T1000 (cell line): Measurements from ENCODE around the gene ANO1.
"Not testable (repeated sequence)": the region's sequence is repeated elsewhere in the genome, so short reads cannot be mapped to it uniquely, and the experiment has no call there.

Source experiments
- DNase-seq: peaks from one replicate; lab custom pipeline; 2025; ENCODE audit warnings: mixed read lengths; lab: John Stamatoyannopoulos, UW

Gene ANO1

DNA sequence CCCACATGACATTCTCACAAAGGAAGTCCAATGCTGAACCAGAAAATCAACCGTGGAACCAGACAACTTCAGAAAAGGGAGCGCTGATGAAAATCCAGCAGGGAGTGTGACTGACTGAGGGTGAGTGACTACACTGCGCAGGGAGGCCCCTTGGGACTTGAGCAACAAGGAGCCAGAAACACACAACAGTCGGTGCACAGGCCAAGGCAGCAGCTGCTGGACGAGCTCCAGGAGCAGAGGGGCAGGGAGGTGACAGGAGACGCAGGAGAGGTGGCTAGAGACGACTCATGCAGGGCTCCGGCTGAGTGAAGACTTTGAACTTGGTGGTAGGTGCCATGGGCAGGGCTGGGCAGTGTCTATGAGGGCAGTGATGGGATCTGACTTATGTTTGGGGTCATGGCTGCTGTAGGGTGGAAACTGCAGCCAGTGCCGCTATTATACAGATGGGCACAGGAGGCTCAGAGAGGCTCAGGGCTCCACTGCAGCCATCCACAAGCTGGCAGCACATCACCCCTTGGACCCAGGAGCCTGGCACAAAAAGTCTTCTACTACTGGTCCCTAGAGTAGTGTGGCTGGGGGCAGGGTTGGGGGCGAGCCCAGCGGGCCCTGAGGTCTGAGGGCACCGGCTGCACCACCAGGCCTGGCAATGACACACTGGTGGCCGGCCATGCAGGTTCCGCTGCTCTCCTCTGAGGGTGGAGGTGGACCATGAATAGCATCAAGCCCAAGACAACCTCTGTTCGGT lies 114.7 kb downstream of the ANO1 start:
- DNase-seq, result no peak

DNA sequence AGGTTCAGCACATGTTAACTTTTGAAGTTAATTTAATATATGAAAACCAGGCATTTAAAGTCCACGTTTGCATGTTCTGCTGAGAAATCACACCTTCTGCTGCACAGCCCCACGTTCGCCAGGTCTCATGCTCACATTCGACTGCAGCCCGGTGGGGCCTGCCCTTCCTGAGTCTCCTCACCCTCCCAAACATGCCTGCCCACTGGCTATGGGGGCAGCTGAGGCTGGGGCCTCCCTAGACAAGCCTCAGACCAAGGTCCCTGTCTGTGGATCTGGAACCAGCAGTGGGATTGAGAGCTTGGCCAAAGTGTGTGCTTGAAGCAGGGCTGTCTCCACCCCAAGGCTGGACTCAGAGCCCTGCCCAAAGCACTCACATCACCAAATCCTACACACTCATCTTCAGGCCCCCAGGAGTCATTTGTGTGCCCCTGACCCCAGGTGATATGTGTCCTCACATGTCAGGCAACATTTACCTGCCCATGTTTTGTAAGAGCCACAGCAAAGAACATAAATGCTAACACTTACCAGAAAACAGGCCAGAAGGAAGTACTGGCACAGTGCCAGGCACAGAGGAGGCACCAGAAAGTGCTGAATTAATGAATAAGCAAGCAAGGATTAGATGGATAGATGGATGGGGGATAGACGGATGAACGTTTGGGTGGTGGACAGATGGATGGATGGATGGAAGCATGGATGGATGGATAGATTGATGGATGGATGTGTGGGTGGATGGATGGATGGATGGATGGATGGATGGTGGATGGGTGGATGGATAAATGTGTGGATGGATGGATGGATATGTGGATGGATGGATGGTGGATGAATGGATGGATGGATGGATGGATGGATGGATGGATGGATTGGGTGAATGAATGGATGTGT lies 115.5 kb downstream of the ANO1 start:
- no peak for DNase-seq

GRCh38 chr11:70194792-70195791 lies 117.0 kb downstream of the ANO1 start:
- DNase-seq, result no peak

- no peak for DNase-seq
Observed at GRCh38 chr11:70200212-70200844, 122.2 kb downstream of the ANO1 start.

DNA sequence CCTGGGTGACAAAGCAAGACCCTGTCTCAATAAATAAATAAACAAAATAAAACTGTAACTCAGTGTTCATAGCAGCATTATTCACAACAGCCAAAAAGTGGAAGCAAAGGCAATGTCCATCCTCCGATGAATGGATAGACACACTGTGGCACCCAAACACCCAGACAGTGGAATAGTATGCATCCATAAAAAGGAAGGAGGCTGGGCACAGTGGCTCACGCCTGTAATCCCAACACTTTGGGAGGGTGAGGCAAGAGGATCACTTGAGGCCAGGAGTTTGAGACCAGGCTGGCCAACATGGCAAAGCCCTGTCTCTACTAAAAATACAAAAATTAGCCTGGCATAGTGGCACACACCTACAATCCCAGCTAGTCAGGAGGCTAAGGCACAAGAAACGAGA lies 122.9 kb downstream of the ANO1 start:
- DNase-seq, result not testable (repeated sequence)

DNA sequence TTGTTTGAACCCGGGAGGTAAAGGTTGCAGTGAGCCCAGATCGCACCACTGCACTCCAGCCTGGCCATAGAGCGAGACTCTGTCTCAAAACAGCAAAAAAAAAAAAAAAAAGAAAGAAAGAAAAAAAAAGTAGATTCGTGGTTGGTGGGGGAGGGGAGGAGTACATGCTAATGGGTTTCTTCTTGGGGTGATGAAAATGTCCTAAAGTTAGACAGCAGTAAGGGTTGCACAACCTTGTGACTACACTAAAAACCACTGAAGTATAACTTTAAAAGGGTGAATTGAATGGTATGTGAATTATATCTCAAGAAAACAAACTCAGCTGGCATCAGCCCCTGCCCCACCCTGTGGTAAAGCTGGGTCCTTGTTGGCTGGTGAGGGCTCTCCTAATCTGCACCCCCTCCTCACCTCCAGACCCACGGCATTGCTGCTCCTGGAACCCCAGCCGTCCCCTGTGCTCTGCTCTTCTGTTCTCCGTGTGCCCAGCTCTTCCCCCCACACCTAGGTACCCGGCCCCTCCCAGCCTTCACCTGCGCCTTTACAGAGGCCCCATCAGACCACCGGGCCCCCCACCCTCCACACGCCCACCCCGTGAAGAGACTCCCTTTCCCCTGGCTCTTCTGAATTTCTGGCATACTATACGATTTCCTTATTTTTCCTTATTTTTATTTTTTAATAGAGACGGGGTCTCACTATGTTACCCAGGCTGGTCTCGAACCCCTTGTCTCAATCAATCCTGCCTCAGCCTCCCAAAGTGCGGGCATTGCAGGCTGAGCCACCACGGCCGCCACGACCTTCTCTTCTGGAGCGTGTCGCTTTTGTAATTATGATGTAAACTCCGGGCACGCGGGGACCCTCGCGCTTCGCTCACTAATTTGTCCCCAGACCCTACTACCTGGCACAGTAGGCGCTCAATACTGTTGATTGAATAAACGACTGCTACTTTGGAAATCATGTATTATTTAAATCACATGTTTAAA lies 124.1 kb downstream of the ANO1 start:
- DNase-seq, result no peak

GRCh38 chr11:70202920-70203750 lies 125.0 kb downstream of the ANO1 start, which contains the start of gene FADD:
Gene FADD (plus strand): TSS chr11:70203296. CDS start chr11:70203460, 164 bp downstream.
- peak; percentile 82 for DNase-seq

DNA sequence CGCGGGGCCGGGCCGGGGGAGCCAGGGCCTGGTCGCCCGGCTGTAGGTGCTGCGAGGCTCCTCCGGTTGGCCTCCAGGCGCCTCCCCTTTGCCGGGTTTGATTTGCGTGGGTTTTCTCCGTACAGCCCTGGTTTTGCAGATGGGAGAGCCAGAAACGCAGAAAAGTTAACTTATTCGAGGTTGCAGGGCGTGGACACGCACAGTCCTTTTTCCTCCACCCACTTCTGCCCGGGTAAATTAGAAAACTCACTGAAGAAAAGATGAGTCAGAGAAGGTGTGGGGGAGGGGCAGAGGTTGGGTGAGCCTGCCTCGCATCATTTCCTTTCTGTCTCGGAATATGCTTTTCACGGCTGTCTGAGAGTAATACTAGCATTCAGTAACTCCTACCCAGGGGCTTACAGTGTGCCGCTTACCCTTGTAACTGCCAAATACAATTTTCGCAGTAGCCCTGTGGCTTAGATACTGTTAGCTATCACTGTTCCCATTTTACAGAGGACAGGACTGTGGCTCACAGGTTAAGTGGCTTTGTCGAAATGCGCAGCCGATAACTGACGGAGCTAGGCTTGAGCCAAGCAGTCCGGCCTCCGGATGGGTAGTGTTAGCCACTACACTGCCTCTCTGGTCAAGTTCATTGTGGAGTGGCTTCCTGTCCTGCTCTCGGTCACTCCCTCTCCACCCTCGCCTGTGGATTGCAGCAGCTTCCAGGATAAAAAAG lies 125.8 kb downstream of the ANO1 start:
- DNase-seq, result peak; percentile 59

DNA sequence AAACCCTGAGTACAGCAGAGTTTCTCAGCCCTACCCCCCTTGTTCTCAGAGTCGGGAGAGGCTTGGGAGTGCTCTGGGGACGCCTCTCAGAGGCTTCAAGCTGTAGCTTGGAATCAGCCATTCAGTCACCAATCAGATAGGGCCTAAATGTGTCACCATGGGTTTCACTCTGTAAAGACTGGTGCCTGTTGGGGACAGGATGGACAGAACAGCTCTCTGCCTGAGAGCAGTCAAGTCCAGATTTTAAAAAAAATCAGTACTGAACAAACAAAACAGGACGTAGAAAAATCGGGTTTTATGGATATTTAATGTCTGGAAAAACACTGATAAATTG lies 126.3 kb downstream of the ANO1 start:
- no peak for DNase-seq

DNA sequence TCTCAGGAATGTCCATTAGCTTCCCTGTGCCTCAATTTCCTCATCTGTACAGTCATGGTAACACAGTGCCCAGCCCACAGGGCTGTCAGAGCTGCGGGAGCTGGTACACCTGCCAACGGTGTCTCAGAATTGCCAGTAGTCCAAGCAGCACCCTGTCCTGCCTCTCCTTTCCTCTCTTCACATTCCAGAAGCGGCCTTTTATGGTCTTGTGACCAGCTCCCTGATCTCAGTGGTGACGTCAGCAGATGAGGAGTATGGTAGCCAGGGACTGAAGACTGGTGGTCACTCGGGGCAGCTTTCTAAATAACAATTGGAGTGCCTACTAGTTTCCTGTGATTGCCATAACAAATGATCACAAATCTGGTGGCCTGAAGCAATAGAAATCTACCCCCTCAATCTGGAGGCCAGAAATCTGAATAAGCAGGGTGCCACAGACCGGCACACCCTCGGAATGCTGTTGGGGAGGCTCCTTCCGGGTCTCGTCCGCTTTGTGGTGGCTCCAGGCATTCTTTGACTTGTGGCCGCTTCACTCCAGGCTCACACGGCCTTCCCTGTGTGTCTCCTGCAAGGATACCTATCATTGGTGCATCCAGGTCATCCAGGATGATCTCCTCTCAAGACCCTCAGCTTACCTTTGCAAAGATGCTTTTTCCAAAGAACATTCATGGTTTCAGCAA lies 127.1 kb downstream of the ANO1 start:
- DNase-seq, result no peak

GRCh38 chr11:70205766-70206165 lies 127.6 kb downstream of the ANO1 start:
- no peak for DNase-seq

- no peak for DNase-seq
Observed at GRCh38 chr11:70206226-70206981, 128.3 kb downstream of the ANO1 start.

- no peak for DNase-seq
Observed at GRCh38 chr11:70206982-70207376, 128.9 kb downstream of the ANO1 start.

DNA sequence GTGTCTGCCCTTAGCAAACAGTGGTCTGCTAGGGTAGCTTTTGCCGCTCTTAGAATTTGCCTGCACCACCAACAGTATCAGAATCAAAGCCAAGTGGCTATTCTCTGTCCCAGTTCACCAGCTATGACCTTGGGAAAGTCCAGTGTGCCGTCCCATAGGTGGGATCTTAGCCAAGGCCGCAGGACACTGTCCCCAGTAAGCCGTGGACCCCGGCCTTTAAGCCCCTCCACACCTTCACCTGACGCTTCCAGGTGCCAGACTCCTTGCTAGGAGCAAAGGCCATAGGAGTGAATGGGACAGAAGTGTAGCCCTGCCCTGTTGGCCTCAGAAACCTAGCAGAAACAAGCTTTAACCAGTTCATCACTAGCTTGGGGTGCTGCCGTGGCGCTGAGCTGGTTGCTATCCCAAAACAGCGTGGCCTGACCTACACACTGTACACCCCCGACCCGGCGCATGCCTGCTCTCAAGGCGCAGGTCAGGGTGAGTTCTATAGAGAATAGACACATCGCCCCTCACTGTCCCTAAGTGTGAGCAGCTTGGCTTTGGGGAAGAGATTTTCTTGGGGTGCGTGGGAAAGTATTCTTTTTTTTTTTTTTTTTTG lies 129.5 kb downstream of the ANO1 start:
- no peak for DNase-seq

DNA sequence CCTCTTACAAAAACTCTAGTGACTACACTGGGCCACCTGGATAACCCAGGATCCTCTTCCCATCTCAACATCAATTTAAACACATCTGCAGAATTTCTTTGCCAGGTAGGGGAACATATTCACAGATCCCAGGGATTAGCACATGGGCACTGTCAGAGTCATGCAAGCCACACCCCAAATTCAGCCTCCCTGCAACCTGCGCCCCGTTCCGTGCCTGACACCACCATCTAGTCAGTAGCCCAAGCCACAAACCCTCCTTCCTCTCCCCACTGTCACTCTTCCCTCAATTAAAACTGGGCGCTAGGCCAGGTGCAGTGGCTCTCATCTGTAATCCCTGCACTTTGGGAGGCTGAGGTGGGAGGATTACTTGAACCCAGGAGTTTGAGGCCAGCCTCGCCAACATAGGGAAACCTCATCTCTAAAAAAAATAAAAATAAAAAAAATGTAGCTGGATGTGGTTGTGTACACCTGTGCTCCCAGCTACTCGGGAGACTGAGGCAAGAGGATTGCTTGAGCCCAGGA lies 131.3 kb downstream of the ANO1 start:
- DNase-seq, result no peak

DNA sequence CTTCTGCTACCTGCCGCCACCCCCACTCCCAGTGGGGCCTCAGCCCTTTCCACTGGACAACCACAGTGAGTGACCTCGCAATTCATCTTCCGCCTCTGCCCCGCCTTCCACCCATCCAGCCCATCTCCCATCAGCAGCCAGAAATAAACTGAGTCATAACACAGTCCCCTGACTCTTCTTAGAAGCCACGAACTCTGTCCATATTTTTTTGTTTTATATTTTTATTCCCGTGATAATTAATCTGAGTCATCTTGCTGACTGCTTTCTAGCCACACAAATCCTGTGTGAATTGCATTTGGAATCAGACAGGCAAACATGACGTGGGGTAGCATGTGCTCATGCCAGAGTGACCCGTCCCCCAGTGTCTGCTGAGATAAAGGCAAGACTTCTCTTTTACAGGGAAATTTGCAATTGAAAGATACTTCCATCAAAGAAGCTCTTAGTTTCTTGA lies 132.0 kb downstream of the ANO1 start:
- DNase-seq, result peak; percentile 50

- DNase-seq, result no peak
Observed at GRCh38 chr11:70210530-70210929, 132.4 kb downstream of the ANO1 start.
